ENCODE measurements around the gene MRPL28. TPM values are rescaled to one million over a fixed set of nuclear protein-coding genes. Genes with fewer than 3 reads are reported as not detected.

The MRPL28 gene
- total RNA-seq, 1 experiment from 2014 or later: 140 TPM

- ChIA-PET CTCF (interaction anchor here (0.5 kb wide), 1 partner anchor 150 kb away, joined by 3 read pairs; no protein-coding TSS in a partner anchor), POLR2A (no interaction called here)
- H3K36me3 ChIP-seq (ENCODE audit: control insufficient read depth, insufficient read depth, low read length): no peaks in the 10 kb centered on the region
- in situ Hi-C loops (cut with HindIII; ENCODE audit: low pct_unique_long_range_greater_than_20kb, low sequenced_read_pairs): no loop called here
- no peaks in the 10 kb centered on the region for H3K9me3 ChIP-seq (ENCODE audit: control insufficient read depth, insufficient read depth, low read depth, low read length)
- peaks cover 9% of the 10 kb centered on the region for H3K4me1 ChIP-seq (ENCODE audit: control insufficient read depth, insufficient read depth, low read length)
- H3K27me3 ChIP-seq (ENCODE audit: control insufficient read depth, insufficient read depth, low read length): no peaks in the 10 kb centered on the region
- H3K27ac ChIP-seq (ENCODE audit: low read length): no peak overlapping the region
- no TSS peak for BruUV-seq (replicated peaks)
- intact Hi-C loops (cut with micrococcal nuclease; ENCODE audit: unreplicated experiment): no loop called here
- ATAC-seq (no peak), DNase-seq (ENCODE audit: low read depth, low spot score) (no peak)
- H3K4me3 ChIP-seq (ENCODE audit: low read depth in 2 of 2, low read length in 2 of 2): no peak overlapping the region
- TF ChIP-seq SIN3A (IDR thresholded peaks at IDR 0.05; ENCODE audit: borderline replicate concordance, insufficient read depth, low read depth, low read length): no peak
- TF ChIP-seq POLR2AphosphoS5 (IDR thresholded peaks at IDR 0.05; ENCODE audit: low read depth, low read length): no peak
- TF ChIP-seq TCF7L2 (IDR thresholded peaks at IDR 0.05; ENCODE audit: low read depth, low read length): no peak
- no peak for TF ChIP-seq CTCF (IDR thresholded peaks at IDR 0.05)
- no peak for TF ChIP-seq REST (IDR thresholded peaks at IDR 0.05; ENCODE audit: insufficient read depth in 1 of 2, low read depth in 2 of 2, low read length in 1 of 2)
These were observed 9.5 kb downstream of the MRPL28 start for GRCh38 chr16:360698-361336.

- Histone ChIP-seq H3K27ac (ENCODE audit: low read length) (no peak overlapping the region), H3K27me3 (ENCODE audit: control insufficient read depth, insufficient read depth, low read length) (no peaks in the 10 kb centered on the region), H3K9me3 (ENCODE audit: control insufficient read depth, insufficient read depth, low read depth, low read length) (no peaks in the 10 kb centered on the region), H3K36me3 (ENCODE audit: control insufficient read depth, insufficient read depth, low read length) (no peaks in the 10 kb centered on the region), H3K4me3 (ENCODE audit: low read depth in 2 of 2, low read length in 2 of 2) (no peak overlapping the region), H3K4me1 (ENCODE audit: control insufficient read depth, insufficient read depth, low read length) (peaks cover 9% of the 10 kb centered on the region)
- ChIA-PET CTCF (no interaction called here), POLR2A (no interaction called here)
- DNase-seq (ENCODE audit: low read depth, low spot score) (no peak), ATAC-seq (no peak)
- intact Hi-C loops (cut with micrococcal nuclease; ENCODE audit: unreplicated experiment): no loop called here
- TF ChIP-seq CTCF (IDR thresholded peaks at IDR 0.05) (no peak), TCF7L2 (IDR thresholded peaks at IDR 0.05; ENCODE audit: low read depth, low read length) (no peak), SIN3A (IDR thresholded peaks at IDR 0.05; ENCODE audit: borderline replicate concordance, insufficient read depth, low read depth, low read length) (no peak), REST (IDR thresholded peaks at IDR 0.05; ENCODE audit: insufficient read depth in 1 of 2, low read depth in 2 of 2, low read length in 1 of 2) (no peak), POLR2AphosphoS5 (IDR thresholded peaks at IDR 0.05; ENCODE audit: low read depth, low read length) (no peak)
- no TSS peak for BruUV-seq (replicated peaks)
- in situ Hi-C loops (cut with HindIII; ENCODE audit: low pct_unique_long_range_greater_than_20kb, low sequenced_read_pairs): no loop called here
These were observed 10.3 kb downstream of the MRPL28 start for GRCh38 chr16:359871-360697.
